Upper lobe of left lung (tissue), 4 donors: Measurements from ENCODE around the gene UBAC1.

Experiments used
- CTCF ChIP-seq, 6 experiments: fragments of 450-650 bp in 4 of 6; fragments of 200-600 bp in 2 of 6; sonication (generic) in 2 of 6; IDR thresholded peaks; one replicate each; pipeline ENCODE4 v1.5.1; 2016 to 2019; ENCODE audit warnings: antibody characterized with exemption in 6 of 6
- EP300 ChIP-seq, 4 donors: sonication (generic); formaldehyde crosslinking; IDR thresholded peaks; one replicate each; pipeline ENCODE4 v1.5.1; 2017; ENCODE audit warnings: antibody characterized with exemption in 4 of 4, control low read depth in 2 of 4

GRCh38 chr9:135939351-135940265, 21.6 kb downstream of the UBAC1 start:
- TF ChIP-seq CTCF (IDR thresholded peaks at IDR 0.05) (no peak), EP300 (IDR thresholded peaks at IDR 0.05) (no peak)
